ENCODE data around the gene KATNAL1.

Gene KATNAL1
- total RNA-seq, result 11.6 to 20.5 (median 15.3) reads per million in 4 donors

- peak; percentile 63 to 78 (median 66) for DNase-seq
These were observed at the start of gene KATNAL1 for GRCh38 chr13:30307194-30307970. Gene KATNAL1 (minus strand): TSS chr13:30307551. CDS start chr13:30283777, 23,774 bp downstream.

- no peak for DNase-seq
These were observed 48.5 kb upstream of the KATNAL1 start for GRCh38 chr13:30355839-30356238.

- no peak for DNase-seq
These were observed 48.0 kb upstream of the KATNAL1 start for GRCh38 chr13:30355384-30355699.

- DNase-seq, result no peak
These were observed 47.4 kb upstream of the KATNAL1 start for GRCh38 chr13:30354493-30355383.

- DNase-seq, result no peak
These were observed 46.3 kb upstream of the KATNAL1 start for GRCh38 chr13:30353471-30354215.

GRCh38 chr13:30353060-30353459 is 45.7 kb upstream of the KATNAL1 start:
- DNase-seq, result no peak

GRCh38 chr13:30352121-30352520 is 44.8 kb upstream of the KATNAL1 start:
- DNase-seq, result no peak

- peak in 1 of 5 donors; percentile 69 for DNase-seq
These were observed 39.4 kb upstream of the KATNAL1 start for GRCh38 chr13:30346789-30347167.

- peak; percentile 20 to 84 (median 44) for DNase-seq
These were observed 38.9 kb upstream of the KATNAL1 start for GRCh38 chr13:30346153-30346788.

- DNase-seq, result no peak
These were observed 38.2 kb upstream of the KATNAL1 start for GRCh38 chr13:30345426-30346100.

GRCh38 chr13:30341815-30342570 is 34.6 kb upstream of the KATNAL1 start:
- no peak for DNase-seq

- no peak for DNase-seq
These were observed 33.2 kb upstream of the KATNAL1 start for GRCh38 chr13:30340331-30341250.

GRCh38 chr13:30339738-30340330 is 32.5 kb upstream of the KATNAL1 start:
- DNase-seq, result no peak

GRCh38 chr13:30338952-30339351 is 31.6 kb upstream of the KATNAL1 start:
- no peak for DNase-seq

- DNase-seq, result no peak
These were observed 31.0 kb upstream of the KATNAL1 start for GRCh38 chr13:30338331-30338851.

GRCh38 chr13:30337061-30337610 is 29.8 kb upstream of the KATNAL1 start:
- DNase-seq, result no peak

GRCh38 chr13:30334663-30335386 is 27.5 kb upstream of the KATNAL1 start:
- peak in 2 of 5 donors; percentile 3 to 54 for DNase-seq

GRCh38 chr13:30333616-30334015 is 26.3 kb upstream of the KATNAL1 start:
- no peak for DNase-seq
